ENCODE data around the gene GGA3. TPM values are rescaled to one million over a fixed set of nuclear protein-coding genes. Genes with fewer than 3 reads are reported as not detected.
"Not testable (repeated sequence)": the region's sequence is repeated elsewhere in the genome, so short reads cannot be mapped to it uniquely, and the experiment has no call there.

The GGA3 gene
- polyA plus RNA-seq, 1 experiment = 27.6 TPM

- DNase-seq (ENCODE audit: low read depth) = no peak
- Histone ChIP-seq H3K36me3 (ENCODE audit: control insufficient read depth, insufficient read depth, low read length) (no peaks in the 10 kb centered on the region), H3K27me3 (ENCODE audit: control insufficient read depth, insufficient read depth, low read length) (no peaks in the 10 kb centered on the region), H3K4me3 (ENCODE audit: low read depth, low read length) (no peak overlapping the region)
- no peak for TF ChIP-seq CTCF (IDR thresholded peaks at IDR 0.05; ENCODE audit: insufficient read depth, low read depth, low read length)
- CTCF ChIA-PET = interaction anchor here (1.2 kb wide), 1 partner anchor 111 kb away, joined by 3 read pairs; no protein-coding TSS in a partner anchor
- POLR2A ChIA-PET = no interaction called here
Observed at GRCh38 chr17:75301049-75301448, 39.6 kb upstream of the GGA3 start.

GRCh38 chr17:75300280-75300679, 38.9 kb upstream of the GGA3 start:
- ChIA-PET CTCF (interaction anchor here (0.6 to 0.9 kb wide), 3 partner anchors 11 to 166 kb away, joined by 3 read pairs; partner anchors contain the start of gene SLC25A19), POLR2A (no interaction called here)
- no peak for TF ChIP-seq CTCF (IDR thresholded peaks at IDR 0.05; ENCODE audit: insufficient read depth, low read depth, low read length)
- no peaks in the 10 kb centered on the region for H3K36me3 ChIP-seq (ENCODE audit: control insufficient read depth, insufficient read depth, low read length)
- H3K27me3 ChIP-seq (ENCODE audit: control insufficient read depth, insufficient read depth, low read length) = no peaks in the 10 kb centered on the region
- no peak overlapping the region for H3K4me3 ChIP-seq (ENCODE audit: low read depth, low read length)
- no peak for DNase-seq (ENCODE audit: low read depth)

GRCh38 chr17:75295201-75296158, 34.1 kb upstream of the GGA3 start:
- Histone ChIP-seq H3K27me3 (ENCODE audit: control insufficient read depth, insufficient read depth, low read length) (no peaks in the 10 kb centered on the region), H3K4me3 (ENCODE audit: low read depth, low read length) (no peak overlapping the region), H3K36me3 (ENCODE audit: control insufficient read depth, insufficient read depth, low read length) (no peaks in the 10 kb centered on the region)
- TF ChIP-seq CTCF (IDR thresholded peaks at IDR 0.05; ENCODE audit: insufficient read depth, low read depth, low read length) = no peak
- DNase-seq (ENCODE audit: low read depth) = no peak
- ChIA-PET POLR2A (no interaction called here), CTCF (no interaction called here)

- H3K4me3 ChIP-seq (ENCODE audit: low read depth, low read length); H3K27me3 ChIP-seq (ENCODE audit: control insufficient read depth, insufficient read depth, low read length); POLR2A ChIA-PET; H3K36me3 ChIP-seq (ENCODE audit: control insufficient read depth, insufficient read depth, low read length); CTCF ChIA-PET; DNase-seq (ENCODE audit: low read depth): not testable (repeated sequence)
Observed at GRCh38 chr17:75292810-75293448, 31.5 kb upstream of the GGA3 start.

GRCh38 chr17:75289832-75290337, 28.5 kb upstream of the GGA3 start:
- peak; percentile 30; the same call in 1 of the 2 replicates for TF ChIP-seq CTCF (IDR thresholded peaks at IDR 0.05; ENCODE audit: insufficient read depth, low read depth, low read length)
- DNase-seq (ENCODE audit: low read depth) = no peak
- CTCF ChIA-PET = interaction anchor here (0.6 to 1.7 kb wide), 13 partner anchors 10 to 223 kb away, joined by 3 to 11 read pairs (median 3); partner anchors contain the start of genes GGA3, MIF4GD and MRPS7
- POLR2A ChIA-PET = interaction anchor here (0.5 to 1.4 kb wide), 2 partner anchors 19 to 116 kb away, joined by 4 to 9 read pairs; partner anchors contain the start of genes GRB2 and MIF4GD
- H3K36me3 ChIP-seq (ENCODE audit: control insufficient read depth, insufficient read depth, low read length) = peaks cover 2% of the 10 kb centered on the region; the same call in 1 of the 2 replicates
- peak overlapping the region; percentile 95 for H3K4me3 ChIP-seq (ENCODE audit: low read depth, low read length)
- H3K27me3 ChIP-seq (ENCODE audit: control insufficient read depth, insufficient read depth, low read length) = no peaks in the 10 kb centered on the region

All from BJ (cell line).